BJ (cell line): ENCODE data around the gene SLC25A23. TPM values are rescaled to one million over a fixed set of nuclear protein-coding genes. Genes with fewer than 3 reads are reported as not detected.
"Not testable (repeated sequence)": the region's sequence is repeated elsewhere in the genome, so short reads cannot be mapped to it uniquely, and the experiment has no call there.

Experiments
- CTCF ChIA-PET: fragments of 350-600 bp; formaldehyde crosslinking; extraction: SDS; loops from one replicate; lab custom pipeline; 2021; ENCODE audit warnings: antibody characterized with exemption, inconsistent platforms; lab: Yijun Ruan, JAX
- POLR2A ChIA-PET: fragments of 300-600 bp; sonication (Branson Sonifier 250); formaldehyde crosslinking; extraction: SDS; loops from one replicate; lab custom pipeline; 2021; ENCODE audit warnings: antibody characterized with exemption; lab: Charles Lee
- DNase-seq: peaks from one replicate; pipeline ENCODE4 v3.0.0-alpha.2; 2011; ENCODE audit warnings: low read depth
- H3K27me3 ChIP-seq: 2 replicates; pipeline ENCODE4 v1.6.0; 2011; ENCODE audit warnings: low read length; ENCODE audit not compliant: control insufficient read depth, insufficient read depth
- H3K36me3 ChIP-seq: 2 replicates; pipeline ENCODE4 v1.5.1; 2011; ENCODE audit warnings: low read length; ENCODE audit not compliant: control insufficient read depth, insufficient read depth
- H3K4me3 ChIP-seq: 2 replicates; pipeline ENCODE4 v1.5.1; 2011; ENCODE audit warnings: low read depth, mild to moderate bottlenecking, control low read depth, low read length
- CTCF ChIP-seq: IDR thresholded peaks from 2 replicates; pipeline ENCODE4 v1.5.1; 2011; ENCODE audit warnings: low read depth, mild to moderate bottlenecking, control low read depth, inconsistent platforms, low read length, moderate library complexity; ENCODE audit not compliant: insufficient read depth
- polyA plus RNA-seq: library from polyadenylated mRNA; depleted of rRNA; stranded (reverse); fragments of >200 nt; gene quantifications from 2 replicates; pipeline ENCODE4 v1.2.3, GENCODE V29; 2011

The SLC25A23 gene
- polyA plus RNA-seq, 1 experiment = 7.4 TPM

- no peaks in the 10 kb centered on the region for H3K36me3 ChIP-seq
- TF ChIP-seq CTCF = no peak
- DNase-seq = no peak
- H3K27me3 ChIP-seq = no peaks in the 10 kb centered on the region
- H3K4me3 ChIP-seq = no peak overlapping the region
- ChIA-PET CTCF (no interaction called here), POLR2A (no interaction called here)
Observed at GRCh38 chr19:6439743-6440142, 19.8 kb downstream of the SLC25A23 start.

GRCh38 chr19:6433663-6434062 lies 25.9 kb downstream of the SLC25A23 start, which contains the start of gene SLC25A41:
Gene SLC25A41, minus strand, starts transcription at chr19:6433763. Its CDS starts 70 bp downstream, at chr19:6433693.
- no peak for DNase-seq
- Histone ChIP-seq H3K36me3 (no peaks in the 10 kb centered on the region), H3K27me3 (no peaks in the 10 kb centered on the region), H3K4me3 (no peak within 1 kb of the TSS)
- POLR2A ChIA-PET = no interaction called here
- CTCF ChIA-PET = no interaction called here
- no peak for TF ChIP-seq CTCF

GRCh38 chr19:6433165-6433564 lies 26.4 kb downstream of the SLC25A23 start:
- POLR2A ChIA-PET = no interaction called here
- no peak for TF ChIP-seq CTCF
- H3K36me3 ChIP-seq = no peaks in the 10 kb centered on the region
- no peaks in the 10 kb centered on the region for H3K27me3 ChIP-seq
- H3K4me3 ChIP-seq = no peak overlapping the region
- CTCF ChIA-PET = no interaction called here
- no peak for DNase-seq

GRCh38 chr19:6431891-6432290 lies 27.7 kb downstream of the SLC25A23 start:
- DNase-seq = no peak
- no peak overlapping the region for H3K4me3 ChIP-seq
- CTCF ChIA-PET = no interaction called here
- H3K36me3 ChIP-seq = no peaks in the 10 kb centered on the region
- TF ChIP-seq CTCF = no peak
- no peaks in the 10 kb centered on the region for H3K27me3 ChIP-seq
- POLR2A ChIA-PET = no interaction called here

GRCh38 chr19:6429419-6430221 lies 30.0 kb downstream of the SLC25A23 start:
- ChIA-PET POLR2A (no interaction called here), CTCF (no interaction called here)
- no peaks in the 10 kb centered on the region for H3K36me3 ChIP-seq
- no peak overlapping the region for H3K4me3 ChIP-seq
- H3K27me3 ChIP-seq = no peaks in the 10 kb centered on the region
- DNase-seq = no peak
- TF ChIP-seq CTCF = no peak

- H3K4me3 ChIP-seq, CTCF ChIA-PET, DNase-seq, POLR2A ChIA-PET, H3K27me3 ChIP-seq, H3K36me3 ChIP-seq: not testable (repeated sequence)
Observed at GRCh38 chr19:6428692-6429418, 30.7 kb downstream of the SLC25A23 start.
